Heart left ventricle (tissue), 16 donors: ENCODE results near the gene ATMIN. TPM values are rescaled to one million over a fixed set of nuclear protein-coding genes. Genes with fewer than 3 reads are reported as not detected.

Source experiments
- ATAC-seq, 4 donors: fragments of 200-7000 bp; cut with Tn5 transposase; one replicate each; pipeline ENCODE4 v1.9.1; 2020 to 2022; ENCODE audit warnings: moderate library complexity in 4 of 4, mild to moderate bottlenecking in 3 of 4, moderate number of reproducible peaks in 1 of 4
- DNase-seq, 5 donors: peaks; one replicate each; pipeline ENCODE4 v3.0.0-alpha.2; 2020
- H3K27ac ChIP-seq, 12 donors: fragments of 200-600 bp; sonication (generic) in 4 of 12; one replicate each; pipeline versions ENCODE4 v1.5.0 to v1.8.0; 2016 to 2022; ENCODE audit warnings: mild to moderate bottlenecking in 2 of 12
- H3K27me3 ChIP-seq, 9 donors: fragments of 200-600 bp; sonication (generic) in 2 of 9; one replicate each; pipeline versions ENCODE4 v1.5.1 to v1.8.0; 2016 to 2022; ENCODE audit warnings: mild to moderate bottlenecking in 3 of 9
- H3K36me3 ChIP-seq, 9 donors: fragments of 200-600 bp; sonication (generic) in 2 of 9; one replicate each; pipeline versions ENCODE4 v1.5.0 to v1.8.0; 2018 to 2022; ENCODE audit warnings: mild to moderate bottlenecking in 2 of 9
- H3K4me1 ChIP-seq, 12 donors: fragments of 200-600 bp; sonication (generic) in 4 of 12; one replicate each; pipeline versions ENCODE4 v1.5.0 to v1.8.0; 2016 to 2022; ENCODE audit warnings: mild to moderate bottlenecking in 3 of 12
- H3K4me3 ChIP-seq, 12 donors: fragments of 200-600 bp; sonication (generic) in 4 of 12; one replicate each; pipeline versions ENCODE4 v1.5.0 to v1.8.0; 2017 to 2022; ENCODE audit warnings: mild to moderate bottlenecking in 9 of 12, moderate library complexity in 4 of 12
- H3K9me3 ChIP-seq, 12 donors: fragments of 200-600 bp; sonication (generic) in 4 of 12; one replicate each; pipeline versions ENCODE4 v1.5.0 to v1.8.0; 2016 to 2022; ENCODE audit warnings: mild to moderate bottlenecking in 1 of 12
- POLR2A ChIP-seq, 2 donors: fragments of 450-650 bp; IDR thresholded peaks; one replicate each; pipeline ENCODE4 v1.6.1; 2017; ENCODE audit warnings: antibody characterized with exemption in 2 of 2, mild to moderate bottlenecking in 2 of 2, moderate library complexity in 2 of 2
- WGBS, 4 donors: extraction: QIAGEN DNeasy Blood & Tissue Kit in 2 of 4; methylation state at CpG; one replicate each; pipeline versions ENCODE4 v1.1.5 to v1.1.7; 2013 to 2018; 5-methylcytosine and 5-hydroxymethylcytosine counted together
- intact Hi-C, 10 donors: fragments of 100-400 bp; cut with DNase I; formaldehyde crosslinking; loops; one replicate each; pipeline versions ENCODE4 v1.11.1 to v1.14.2; 2022
- polyA plus RNA-seq, 2 donors: library from polyadenylated mRNA; stranded (reverse); fragments of 200-250 nt; gene quantifications; one replicate each; pipeline ENCODE4 v1.2.3, GENCODE V29; 2013
- total RNA-seq, 9 donors: library from RNA; depleted of rRNA in 2 of 9; stranded (reverse); fragments of >200 nt in 2 of 9; fragmentation: NEBNext Ultra II Directional in 3 of 9; extraction: Animal tissue kit (Norgen Biotek cat#: 25700) in 3 of 9; gene quantifications; one replicate each; pipeline versions ENCODE4 v1.1.0 to v1.2.4, GENCODE V29; 2016 to 2023
- TF ChIP-seq, protein P1 (sequence below), 12 donors: fragments of 200-600 bp; sonication (generic) in 4 of 12; IDR thresholded peaks; one replicate each; pipeline versions ENCODE4 v1.5.0 to v1.8.0; 2018 to 2022; ENCODE audit warnings: antibody characterized with exemption in 12 of 12, mild to moderate bottlenecking in 5 of 12
- donor health status: ischemic (EF 13 %, LVEDD 7.1; RV severe dilation, severe dysfunction).
- donor health status: healthy with polysubstance abuse.
- donor health status: DM: no; HTN: yes; CAD: no.
- donor health status: DM: no; HTN: no; CAD: no.
- donor health status: ischemic (EF 25% LVEDD 6.9; RV normal size, moderate dysfunction).
- donor health status: ischemic (EF 25% LVEDD 5.7; RV mildly dilated, moderate dysfunction).
- donor health status: healthy.
- donor health status: DM: yes; HTN: yes; CAD: no.
- donor health status: ischemic (EF 35%, LVEDD 5.7; RV mildly dilated, moderate dysfunction).
- donor health status: nonischemic (EF 11% LVEDD 7.7; RV severe dilation, severe dysfunction).
- donor health status: DM: yes; HTN: yes; CAD: no.
- donor health status: PGD.
- donor health status: ischemic (EF 29% LVEDD 5.4; RV normal size, mild dysfunction).
- donor health status: nonischemic (EF 23%, LVEDD 6.1; RV moderate dilation, normal function).

Gene ATMIN
- total and polyA plus RNA-seq, 11 donors, result 6.4 to 36.0 (median 27.4) TPM

DNA sequence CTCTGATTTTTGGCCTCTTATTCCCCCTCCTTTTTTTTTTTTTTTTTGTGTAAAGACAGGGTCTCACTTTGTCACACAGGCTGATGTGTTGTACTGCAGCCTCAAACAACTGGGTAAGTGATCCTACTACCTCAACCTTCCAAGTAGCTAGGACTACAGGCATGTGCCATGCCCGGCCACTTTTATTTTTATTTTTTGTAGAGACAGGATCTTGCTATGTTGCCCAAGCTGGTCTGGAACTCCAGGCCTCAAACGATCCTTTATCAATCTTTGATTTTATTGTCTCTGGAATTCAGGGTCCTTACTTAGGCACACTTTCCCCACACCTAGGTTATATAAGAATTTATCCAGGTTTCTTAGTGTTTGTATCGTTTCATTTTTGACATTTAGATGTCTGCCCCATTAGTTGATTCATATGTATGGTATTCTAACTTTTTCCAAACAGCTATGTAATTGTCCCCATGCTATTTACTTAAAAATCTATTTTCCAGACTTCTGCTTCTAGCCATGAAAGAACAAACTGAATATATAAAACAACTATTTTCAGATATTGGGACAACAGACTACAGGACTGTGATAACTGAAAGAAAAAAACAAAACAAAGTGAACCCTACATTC is 42.9 kb upstream of the ATMIN start:
- ATAC-seq, result peak in 1 of 4 donors; percentile 15
- peak overlapping the region in 10 of 12 donors; percentile 36 to 67 (median 54) for H3K27ac ChIP-seq
- peak overlapping the region in 1 of 12 donors; percentile 7 for H3K4me3 ChIP-seq
- H3K4me1 ChIP-seq, result peaks cover 0 to 26% (median 15%) of the 10 kb centered on the region in 12 donors
- no peaks in the 10 kb centered on the region for H3K27me3 ChIP-seq
- TF ChIP-seq POLR2A (IDR thresholded peaks at IDR 0.05), result no peak
- TF ChIP-seq, protein P1, sequence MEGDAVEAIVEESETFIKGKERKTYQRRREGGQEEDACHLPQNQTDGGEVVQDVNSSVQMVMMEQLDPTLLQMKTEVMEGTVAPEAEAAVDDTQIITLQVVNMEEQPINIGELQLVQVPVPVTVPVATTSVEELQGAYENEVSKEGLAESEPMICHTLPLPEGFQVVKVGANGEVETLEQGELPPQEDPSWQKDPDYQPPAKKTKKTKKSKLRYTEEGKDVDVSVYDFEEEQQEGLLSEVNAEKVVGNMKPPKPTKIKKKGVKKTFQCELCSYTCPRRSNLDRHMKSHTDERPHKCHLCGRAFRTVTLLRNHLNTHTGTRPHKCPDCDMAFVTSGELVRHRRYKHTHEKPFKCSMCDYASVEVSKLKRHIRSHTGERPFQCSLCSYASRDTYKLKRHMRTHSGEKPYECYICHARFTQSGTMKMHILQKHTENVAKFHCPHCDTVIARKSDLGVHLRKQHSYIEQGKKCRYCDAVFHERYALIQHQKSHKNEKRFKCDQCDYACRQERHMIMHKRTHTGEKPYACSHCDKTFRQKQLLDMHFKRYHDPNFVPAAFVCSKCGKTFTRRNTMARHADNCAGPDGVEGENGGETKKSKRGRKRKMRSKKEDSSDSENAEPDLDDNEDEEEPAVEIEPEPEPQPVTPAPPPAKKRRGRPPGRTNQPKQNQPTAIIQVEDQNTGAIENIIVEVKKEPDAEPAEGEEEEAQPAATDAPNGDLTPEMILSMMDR (IDR thresholded peaks at IDR 0.05), result no peak
- H3K36me3 ChIP-seq, result peaks cover 0 to 21% (median 4%) of the 10 kb centered on the region in 9 donors
- H3K9me3 ChIP-seq, result no peaks in the 10 kb centered on the region
- 38 to 45% (median 40%) methylated on average over 3 of the region's 3 CpGs for WGBS, 4 donors
- DNase-seq, result no peak
- intact Hi-C loops, result no loop called here

DNA sequence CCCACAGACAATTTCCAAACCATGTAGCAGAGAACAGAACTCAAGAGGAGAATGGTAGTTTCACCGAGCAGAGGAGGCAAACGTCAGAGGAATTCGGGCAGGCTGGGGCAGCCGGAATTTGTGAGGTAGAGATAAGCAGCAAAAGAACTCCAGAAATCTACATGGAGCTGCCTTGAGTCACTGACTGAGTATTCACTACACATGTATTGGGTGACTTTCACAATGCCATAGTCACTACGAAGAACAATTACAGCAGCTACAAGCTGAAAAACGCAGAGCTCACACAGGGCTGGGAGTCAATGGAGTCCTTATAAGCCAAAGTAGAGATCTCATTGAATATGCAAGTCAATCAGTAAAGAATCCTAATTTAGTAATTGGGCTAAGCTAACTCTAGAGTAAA is 42.3 kb upstream of the ATMIN start:
- Histone ChIP-seq H3K36me3 (peaks cover 0 to 21% (median 4%) of the 10 kb centered on the region in 9 donors), H3K4me3 (peak overlapping the region in 2 of 12 donors; percentile 7), H3K9me3 (no peaks in the 10 kb centered on the region), H3K27ac (peak overlapping the region in 10 of 12 donors; percentile 36 to 67 (median 54)), H3K4me1 (peaks cover 0 to 30% (median 16%) of the 10 kb centered on the region in 12 donors), H3K27me3 (no peaks in the 10 kb centered on the region)
- WGBS, 4 donors, result 32 to 54% (median 35%) methylated on average over 6 of the region's 6 CpGs
- DNase-seq (peak in 1 of 5 donors; percentile 48), ATAC-seq (peak; percentile 49 to 88 (median 82))
- intact Hi-C loops, result no loop called here
- no peak for TF ChIP-seq POLR2A (IDR thresholded peaks at IDR 0.05)
- TF ChIP-seq, protein P1 (IDR thresholded peaks at IDR 0.05), result no peak

DNA sequence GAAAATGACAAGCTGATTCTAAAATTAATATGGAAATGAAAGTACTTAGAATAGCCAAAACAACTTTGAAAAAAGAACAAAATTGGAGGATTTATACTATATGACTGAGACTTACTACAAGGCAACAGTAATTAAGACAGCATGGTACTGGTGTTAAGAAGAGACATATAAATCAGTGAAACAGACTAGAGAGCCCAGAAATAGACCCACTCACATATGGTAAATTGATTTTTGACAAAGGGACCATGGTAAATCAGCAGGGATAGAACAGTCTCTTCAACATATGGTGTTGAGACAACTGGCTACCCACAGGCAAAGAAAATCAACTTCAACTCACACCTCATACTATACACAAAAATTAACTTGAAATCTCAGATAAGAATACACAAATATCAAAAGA is 41.8 kb upstream of the ATMIN start:
- H3K4me1 ChIP-seq, result peaks cover 0 to 30% (median 16%) of the 10 kb centered on the region in 12 donors
- DNase-seq (no peak), ATAC-seq (no peak)
- H3K27me3 ChIP-seq, result no peaks in the 10 kb centered on the region
- H3K36me3 ChIP-seq, result peaks cover 0 to 21% (median 4%) of the 10 kb centered on the region in 9 donors
- peaks cover 0 to under 1% (median 0%) of the 10 kb centered on the region in 12 donors for H3K9me3 ChIP-seq
- intact Hi-C loops, result no loop called here
- no peak for TF ChIP-seq POLR2A (IDR thresholded peaks at IDR 0.05)
- TF ChIP-seq, protein P1 (IDR thresholded peaks at IDR 0.05), result no peak
- peak overlapping the region in 1 of 12 donors; percentile 7 for H3K4me3 ChIP-seq
- peak overlapping the region in 8 of 12 donors; percentile 37 to 67 (median 60) for H3K27ac ChIP-seq

DNA sequence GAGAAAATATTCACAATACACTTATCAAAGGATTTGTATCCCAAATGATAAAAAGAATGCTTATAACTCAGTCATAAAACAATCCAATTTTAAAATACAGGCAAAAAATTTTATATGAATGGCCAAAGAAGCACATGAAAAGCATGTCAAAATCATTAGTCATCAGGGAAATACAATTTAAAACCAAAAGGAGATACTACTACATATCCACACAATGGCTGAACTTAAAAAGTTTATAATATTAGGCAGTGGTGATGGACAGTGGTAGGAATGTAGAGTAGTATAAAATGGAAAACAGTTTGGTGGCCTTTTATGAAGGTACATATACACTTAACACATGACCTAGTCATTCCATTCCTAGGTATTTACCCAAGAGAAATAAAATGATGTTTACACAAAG is 41.2 kb upstream of the ATMIN start:
- Histone ChIP-seq H3K36me3 (peaks cover 0 to 21% (median 4%) of the 10 kb centered on the region in 9 donors), H3K4me3 (no peak overlapping the region), H3K9me3 (peaks cover 0 to 2% (median 0%) of the 10 kb centered on the region in 12 donors), H3K27me3 (no peaks in the 10 kb centered on the region), H3K27ac (no peak overlapping the region), H3K4me1 (peaks cover 0 to 32% (median 16%) of the 10 kb centered on the region in 12 donors)
- ATAC-seq (no peak), DNase-seq (no peak)
- intact Hi-C loops, result no loop called here
- TF ChIP-seq, protein P1 (IDR thresholded peaks at IDR 0.05), result no peak
- TF ChIP-seq POLR2A (IDR thresholded peaks at IDR 0.05), result no peak
